HG02884 (cell line): ENCODE data around the gene PLOD3.

Source experiments
- ATAC-seq: cut with Tn5 transposase; IDR thresholded peaks from one replicate; pipeline ENCODE4 v1.9.1; 2021; ENCODE audit warnings: mild to moderate bottlenecking, moderate library complexity; ENCODE audit not compliant: unreplicated experiment

PLOD3 gene

GRCh38 chr7:101166909-101167644 is 50.3 kb downstream of the PLOD3 start:
- ATAC-seq = no peak

DNA sequence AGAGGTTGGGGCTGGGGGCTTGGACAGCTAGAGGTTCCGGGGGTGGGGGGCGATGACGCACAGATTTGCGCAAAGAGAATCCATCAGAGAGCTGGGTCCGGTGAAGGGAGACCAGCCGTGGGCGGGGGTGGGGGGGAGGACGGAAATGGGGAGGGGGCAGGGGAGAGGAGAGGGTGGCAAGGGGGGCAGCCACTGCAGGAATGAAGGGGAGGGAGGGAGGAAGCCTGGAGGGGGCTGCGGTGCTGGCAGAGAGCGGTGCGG is 50.8 kb downstream of the PLOD3 start:
- ATAC-seq = no peak

DNA sequence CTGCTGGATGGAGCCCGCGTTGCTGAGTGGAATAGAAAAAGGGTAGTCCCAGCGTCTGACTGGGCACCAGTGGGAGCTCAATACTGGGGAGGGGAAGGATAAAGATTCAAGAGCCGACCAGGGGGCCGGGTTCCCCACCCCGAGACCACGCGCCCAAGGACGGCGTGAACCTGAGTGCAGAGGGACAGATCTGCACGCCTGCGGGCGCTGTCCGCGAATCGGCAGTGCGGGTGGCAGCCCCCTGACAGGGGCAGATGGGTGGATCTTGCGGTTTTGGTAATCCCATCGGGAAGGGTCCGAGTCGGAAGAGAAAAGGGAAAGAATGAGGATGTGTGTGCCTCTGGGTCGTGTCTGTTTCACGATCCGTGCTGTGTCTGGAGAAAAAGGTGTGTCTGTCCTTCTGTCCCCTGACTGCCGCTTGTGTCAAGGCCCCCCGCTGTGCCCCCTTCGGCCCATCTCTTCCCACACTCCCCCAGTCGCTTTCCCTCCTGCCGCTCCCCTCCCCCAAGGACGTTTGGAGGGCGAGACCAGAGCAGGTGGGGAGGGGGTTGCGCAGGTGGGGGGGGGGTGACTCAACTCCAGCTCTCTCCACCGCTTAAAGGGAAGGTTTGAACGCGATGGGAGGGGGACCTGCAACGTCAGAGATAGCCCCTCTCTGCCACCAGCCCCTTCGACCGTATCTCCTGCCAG is 51.3 kb downstream of the PLOD3 start:
- no peak for ATAC-seq

DNA sequence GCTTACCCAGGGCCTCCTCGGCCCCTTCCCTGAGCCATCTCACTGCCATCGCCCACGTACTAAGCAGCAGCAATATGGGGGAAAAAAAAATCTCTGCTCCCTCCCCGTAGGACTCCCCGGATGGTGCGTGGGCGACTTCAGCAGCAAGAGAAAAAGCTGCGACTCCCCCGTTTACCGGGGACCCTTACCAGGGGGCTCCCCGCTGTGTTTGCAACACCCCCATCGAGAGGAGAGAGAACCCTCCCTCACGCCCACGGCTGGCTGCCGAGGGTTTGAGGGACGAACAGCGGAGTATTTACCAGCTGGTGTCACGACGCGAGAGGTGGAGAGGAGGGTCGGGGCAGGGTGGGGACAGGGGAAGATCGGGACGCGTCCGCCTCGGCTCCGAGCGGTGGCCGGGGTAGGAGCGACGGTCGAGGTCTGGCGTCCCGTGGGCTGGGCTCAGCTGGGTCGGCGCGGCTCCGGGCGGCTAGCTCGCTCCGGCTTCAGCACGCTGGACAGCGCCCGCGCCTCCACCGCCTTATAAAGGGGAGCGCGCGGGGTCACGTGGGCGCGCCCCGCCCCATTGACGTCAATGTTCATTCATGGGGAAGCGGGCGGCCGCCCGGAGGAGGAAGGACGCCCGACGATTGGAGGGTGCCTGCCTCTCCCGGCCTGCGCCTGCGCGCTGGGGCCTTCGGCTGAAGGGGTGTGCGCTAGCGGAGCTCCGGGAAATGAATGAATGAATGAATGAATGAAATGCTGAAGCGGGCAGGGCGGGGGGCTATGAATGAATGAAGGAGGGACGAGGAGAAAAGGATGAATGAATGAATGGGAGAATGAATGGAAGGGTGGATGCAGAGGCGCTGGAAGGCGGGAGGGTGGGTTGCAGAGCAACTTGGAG is 52.1 kb downstream of the PLOD3 start, which contains the start of gene VGF:
TSS of gene VGF (minus strand) at position 495 of the 883 bp plus-strand sequence. CDS start 726 bp downstream, outside the sequence.
- no peak for ATAC-seq

- no peak for ATAC-seq
These were observed 53.1 kb downstream of the PLOD3 start for GRCh38 chr7:101164071-101164840.

DNA sequence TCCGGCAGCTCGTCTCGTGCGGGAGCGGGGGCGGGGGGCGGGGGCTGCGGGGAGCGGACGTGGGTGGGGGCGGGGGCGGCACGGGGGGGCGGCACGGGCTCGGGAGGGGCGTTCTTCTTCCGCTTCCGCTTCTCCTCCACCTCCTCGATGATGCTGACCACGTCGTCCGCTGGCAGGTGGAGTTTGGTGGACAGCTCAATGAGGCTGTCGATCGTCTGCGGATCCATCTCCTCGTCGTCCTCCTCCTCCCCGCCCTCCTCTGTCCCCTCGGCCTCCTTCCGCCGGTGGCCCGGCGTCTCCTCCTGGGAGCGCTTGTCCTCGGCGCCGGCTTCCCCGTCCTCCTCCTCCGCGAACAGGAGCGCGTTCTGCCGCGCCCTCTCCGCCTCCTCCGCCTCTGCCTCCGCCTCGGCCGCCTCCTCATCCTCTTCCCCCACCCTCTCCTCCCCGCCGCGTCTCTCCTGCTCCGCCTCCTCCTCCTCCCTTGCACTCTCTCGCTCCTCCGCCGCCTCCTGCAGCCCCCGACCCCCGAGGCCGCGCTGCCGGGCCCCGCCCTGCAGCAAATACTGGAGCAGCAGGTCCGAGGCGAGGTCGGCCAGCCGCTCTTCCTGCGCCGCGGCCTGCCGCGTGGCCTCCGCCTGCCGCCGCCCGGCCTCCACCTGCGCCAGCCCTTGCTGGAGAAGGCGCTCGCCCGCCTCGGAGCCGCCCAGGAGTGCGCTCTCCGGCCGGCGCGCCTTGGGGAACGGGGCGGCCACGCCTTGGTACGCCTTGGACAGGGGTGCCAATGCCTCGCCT is 53.9 kb downstream of the PLOD3 start:
- ATAC-seq = no peak

DNA sequence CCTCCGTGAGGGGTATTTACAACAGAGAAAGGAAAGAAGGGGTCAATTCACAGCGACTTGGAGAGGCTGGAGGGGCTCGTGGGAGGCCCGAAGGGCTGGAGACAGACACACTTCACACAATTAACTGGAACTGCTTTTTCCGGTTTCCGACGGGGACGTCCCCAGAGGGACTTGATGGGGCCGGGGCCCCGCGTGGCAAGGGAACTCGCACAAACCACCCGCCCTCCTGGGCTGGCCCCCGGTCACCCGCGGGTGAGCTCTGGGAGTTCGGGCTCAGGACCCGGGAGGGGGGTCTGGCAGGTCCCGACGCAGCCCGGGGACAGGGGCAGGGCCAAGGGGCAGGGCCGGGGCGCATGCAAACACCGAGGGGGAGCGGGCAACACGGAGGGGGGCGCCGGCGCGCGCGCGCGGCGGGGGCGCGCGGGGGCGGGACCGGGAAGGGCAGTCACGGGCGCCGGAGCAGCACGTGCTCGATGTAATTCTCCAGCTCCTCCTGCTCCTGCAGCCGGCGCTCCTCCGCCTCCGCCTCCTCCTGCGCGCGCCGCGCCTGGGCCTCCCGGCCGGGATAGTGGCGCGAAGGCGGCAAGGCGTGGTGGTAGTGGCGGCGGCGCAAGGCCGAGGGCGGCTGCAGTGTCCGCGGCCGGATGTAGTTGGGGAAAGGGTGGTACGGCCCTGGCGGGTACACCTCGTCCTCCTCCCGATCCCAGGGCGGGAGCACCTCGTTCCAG is 54.7 kb downstream of the PLOD3 start:
- no peak for ATAC-seq

GRCh38 chr7:101161692-101162471 is 55.5 kb downstream of the PLOD3 start:
- no peak for ATAC-seq

DNA sequence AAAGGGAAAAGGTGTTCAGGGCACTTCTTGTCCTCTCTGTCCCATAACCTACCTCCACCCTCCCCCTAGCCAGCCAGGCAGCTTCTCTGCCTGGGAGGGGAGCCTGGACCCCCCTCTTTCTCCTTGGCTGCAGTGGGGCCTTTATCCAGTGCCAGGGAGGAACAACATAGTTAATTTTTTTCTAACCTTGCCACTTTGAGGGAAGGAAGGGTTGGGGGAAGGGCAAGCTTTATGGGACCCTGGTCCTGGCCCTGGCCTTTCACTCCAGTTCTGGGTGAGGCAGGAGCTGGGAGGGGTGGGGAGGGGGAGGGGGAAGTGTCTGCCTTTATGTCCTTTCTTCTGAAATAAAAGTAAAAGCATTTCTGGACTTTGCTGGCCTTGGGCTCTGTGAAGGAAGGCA is 56.5 kb downstream of the PLOD3 start:
- no peak for ATAC-seq

DNA sequence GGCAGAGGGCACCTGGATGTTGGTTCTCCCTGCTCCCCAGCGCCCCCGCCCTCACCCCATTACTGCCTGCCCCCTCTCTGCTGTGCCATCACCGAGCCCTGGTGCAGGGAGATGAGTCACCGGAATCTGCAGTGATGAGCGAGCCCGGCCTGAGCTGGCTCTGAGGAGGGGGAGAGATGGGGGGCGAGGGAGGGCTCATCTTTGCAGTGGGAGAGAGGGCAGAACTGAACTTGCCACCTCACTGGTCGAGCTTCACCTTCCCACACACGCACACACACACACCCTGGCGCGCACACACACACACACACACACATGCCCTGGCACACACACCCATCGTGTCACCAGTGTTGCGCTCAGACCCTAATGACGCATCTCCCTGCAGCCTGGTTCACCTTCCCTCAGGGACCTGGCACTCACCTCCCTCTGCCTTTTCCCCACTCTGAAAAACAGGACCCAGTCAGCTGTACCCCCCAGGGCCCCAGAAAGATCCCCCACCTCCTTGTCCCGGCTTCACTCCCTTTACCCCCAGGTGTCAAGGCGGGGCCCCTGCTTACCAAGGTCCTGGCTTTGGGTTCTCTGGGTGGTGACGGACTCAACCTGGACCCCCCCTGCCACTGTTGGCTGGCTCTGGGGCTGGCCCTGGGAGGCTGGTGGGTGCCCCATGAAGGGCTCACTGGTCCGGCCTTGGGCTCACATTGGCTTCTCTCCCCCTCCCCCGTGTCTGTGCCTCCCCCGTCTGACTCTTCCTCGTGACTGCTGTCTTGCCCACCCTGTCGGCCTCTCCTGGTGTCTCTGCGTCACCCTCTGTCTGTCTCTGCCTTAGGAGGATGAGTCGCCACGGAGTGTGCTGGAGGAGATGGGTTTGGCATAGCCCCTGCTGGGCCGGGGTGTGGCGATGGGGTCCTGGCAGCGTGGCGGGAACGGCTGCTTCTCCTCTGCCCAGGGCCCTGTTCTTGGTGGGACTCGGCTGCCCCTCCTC is 57.4 kb downstream of the PLOD3 start:
- no peak for ATAC-seq

DNA sequence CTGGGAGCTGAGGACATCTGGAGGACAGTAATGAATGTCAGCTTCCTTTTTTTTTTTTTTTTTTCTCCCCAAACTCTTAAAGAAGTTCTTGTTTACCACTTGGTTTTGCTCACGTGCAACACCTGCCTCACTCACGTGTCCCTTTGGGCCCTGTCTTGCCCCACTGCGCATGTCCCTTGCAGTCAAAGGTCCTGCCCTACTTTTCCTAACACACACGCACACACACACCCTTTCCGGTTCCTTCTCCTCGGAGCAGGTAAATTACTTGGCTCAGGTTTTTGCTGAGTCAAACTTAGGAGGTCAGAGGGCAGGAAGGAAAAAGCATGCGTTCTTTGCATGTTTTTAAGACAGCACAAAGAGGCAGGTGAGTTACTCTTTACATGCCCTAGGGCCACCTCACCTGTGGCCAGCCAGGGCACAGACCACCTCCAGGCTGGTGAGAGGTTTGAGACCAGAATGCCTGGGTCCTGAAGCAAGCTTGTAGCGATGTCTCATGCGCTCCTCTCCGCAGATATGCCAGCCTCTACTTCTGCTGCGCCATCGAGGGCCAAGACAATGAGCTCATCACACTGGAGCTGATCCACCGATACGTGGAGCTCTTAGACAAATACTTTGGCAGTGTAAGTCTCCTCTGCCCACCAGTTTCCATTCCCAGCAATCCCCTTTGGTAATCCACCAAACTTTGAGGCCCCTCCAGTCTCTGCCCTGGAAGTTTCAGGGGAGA is 60.4 kb downstream of the PLOD3 start:
- ATAC-seq = no peak

- ATAC-seq = no peak
These were observed 61.1 kb downstream of the PLOD3 start for GRCh38 chr7:101156277-101156676.
